Liver (tissue), 9 donors: Measurements from ENCODE around the gene ZRANB1. TPM values are rescaled to one million over a fixed set of nuclear protein-coding genes. Genes with fewer than 3 reads are reported as not detected.

Experiments
- DNase-seq: peaks from one replicate; pipeline ENCODE4 v3.0.0-alpha.2; 2017; ENCODE audit warnings: low spot score
- H3K27ac ChIP-seq, 2 donors: one replicate each; pipeline ENCODE4 v1.7.0; 2013; ENCODE audit warnings: inconsistent platforms in 2 of 2, low read length in 2 of 2, control low read depth in 1 of 2, low read depth in 1 of 2, mild to moderate bottlenecking in 1 of 2
- H3K27me3 ChIP-seq, 4 donors: one replicate each; pipeline versions ENCODE4 v1.6.1 to v1.7.0; 2013; ENCODE audit warnings: low read length in 3 of 4, inconsistent platforms in 1 of 4, mild to moderate bottlenecking in 1 of 4, moderate library complexity in 1 of 4; ENCODE audit not compliant: control insufficient read depth in 4 of 4, insufficient read depth in 4 of 4
- H3K36me3 ChIP-seq, 4 donors: one replicate each; pipeline versions ENCODE4 v1.6.1 to v1.7.0; 2013; ENCODE audit warnings: low read length in 3 of 4, mild to moderate bottlenecking in 3 of 4, low read depth in 1 of 4, moderate library complexity in 1 of 4; ENCODE audit not compliant: control insufficient read depth in 4 of 4, insufficient read depth in 3 of 4
- H3K4me1 ChIP-seq, 4 donors: one replicate each; pipeline versions ENCODE4 v1.6.1 to v1.7.0; 2013; ENCODE audit warnings: low read length in 3 of 4, mild to moderate bottlenecking in 3 of 4, moderate library complexity in 1 of 4; ENCODE audit not compliant: control insufficient read depth in 4 of 4, insufficient read depth in 4 of 4
- H3K4me3 ChIP-seq, 3 donors: one replicate each; pipeline versions ENCODE4 v1.6.1 to v1.7.0; 2013; ENCODE audit warnings: low read length in 3 of 3, control low read depth in 1 of 3, low read depth in 1 of 3, mild to moderate bottlenecking in 1 of 3
- H3K9ac ChIP-seq, 2 donors: one replicate each; pipeline ENCODE4 v1.7.0; 2013; ENCODE audit warnings: low read length in 2 of 2, mild to moderate bottlenecking in 2 of 2, moderate library complexity in 2 of 2, control low read depth in 1 of 2, low read depth in 1 of 2
- H3K9me3 ChIP-seq, 4 donors: one replicate each; pipeline versions ENCODE4 v1.6.1 to v1.7.0; 2013; ENCODE audit warnings: low read length in 3 of 4; ENCODE audit not compliant: control insufficient read depth in 4 of 4
- FOXA2 ChIP-seq: IDR thresholded peaks from 2 replicates; pipeline ENCODE4 v1.6.1; 2016; ENCODE audit warnings: antibody characterized with exemption
- HNF4G ChIP-seq: IDR thresholded peaks from 2 replicates; pipeline ENCODE4 v1.6.1; 2016; ENCODE audit warnings: antibody characterized with exemption
- JUND ChIP-seq, 2 donors: IDR thresholded peaks; 2 replicates each; pipeline ENCODE4 v1.6.1; 2016; ENCODE audit warnings: antibody characterized with exemption in 2 of 2
- RAD21 ChIP-seq, 2 donors: IDR thresholded peaks; 2 replicates each; pipeline ENCODE4 v1.6.1; 2016; ENCODE audit warnings: antibody characterized with exemption in 2 of 2, mild to moderate bottlenecking in 2 of 2
- RXRA ChIP-seq, 2 donors: IDR thresholded peaks; 2 replicates each; pipeline ENCODE4 v1.6.1; 2017 to 2018; ENCODE audit warnings: antibody characterized with exemption in 2 of 2, mild to moderate bottlenecking in 1 of 2
- SP1 ChIP-seq: IDR thresholded peaks from 2 replicates; pipeline ENCODE4 v1.6.1; 2018; ENCODE audit warnings: antibody characterized with exemption, mild to moderate bottlenecking
- WGBS: extraction: QIAGEN DNeasy Blood & Tissue Kit; methylation state at CpG from one replicate; pipeline ENCODE4 v1.1.7; 2013; 5-methylcytosine and 5-hydroxymethylcytosine counted together
- polyA plus RNA-seq, 2 donors: library from polyadenylated mRNA; stranded (reverse) in 1 of 2; unstranded in 1 of 2; fragments of 200-250 nt in 1 of 2; fragments of >200 nt in 1 of 2; fragmentation: Nextera tagmentation in 1 of 2; extraction: Ambion mirVana in 1 of 2; gene quantifications; one replicate each; pipeline versions ENCODE4 v1.2.1 to v1.2.3, GENCODE V29; 2013 to 2015
- total RNA-seq, 2 donors: library from RNA; depleted of rRNA; stranded (reverse); fragments of >200 nt; gene quantifications; one replicate each; pipeline ENCODE4 v1.2.3, GENCODE V29; 2014
- TF ChIP-seq, protein P1 (sequence below): fragments of 150-350 bp; IDR thresholded peaks from 2 replicates; pipeline ENCODE4 v1.5.1; 2017; ENCODE audit warnings: improper control_type of control experiment, low read depth, low read length; ENCODE audit not compliant: missing input control
- TF ChIP-seq, protein P2 (sequence below): IDR thresholded peaks from 2 replicates; pipeline ENCODE4 v1.6.1; 2016; ENCODE audit warnings: antibody characterized with exemption, mild to moderate bottlenecking
- TF ChIP-seq, protein P3 (sequence below): IDR thresholded peaks from 2 replicates; pipeline ENCODE4 v1.6.1; 2016; ENCODE audit warnings: antibody characterized with exemption
- donor health status: healthy.
- donor health status: healthy.
- donor health status: healthy.
- donor health status: healthy.
- donor health status: healthy.

The ZRANB1 gene
- total and polyA plus RNA-seq, 4 donors: 6.2 to 32.5 (median 14.4) TPM

DNA sequence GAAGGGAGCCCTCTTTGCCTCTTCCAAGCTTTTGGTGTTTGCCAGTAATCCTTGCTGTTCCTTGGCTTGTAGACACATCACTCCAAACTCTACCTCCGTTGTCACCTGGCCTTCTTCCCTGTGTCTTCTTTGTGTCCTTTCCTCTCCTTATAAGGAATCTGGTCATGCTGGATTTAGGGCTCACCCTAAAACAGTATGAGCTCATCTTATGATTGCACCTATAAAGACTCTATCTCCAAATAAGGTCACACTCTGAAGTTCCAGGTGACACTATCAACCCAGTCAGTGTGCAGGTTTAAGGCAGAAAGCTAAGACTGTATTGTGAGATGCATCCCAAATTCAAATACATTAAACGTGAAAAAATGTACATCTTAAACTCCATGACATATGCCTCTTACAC lies 49.0 kb upstream of the ZRANB1 start:
- WGBS: 81% methylated on average over 2 of the region's 2 CpGs
- Histone ChIP-seq H3K4me3 (no peak overlapping the region), H3K27me3 (no peaks in the 10 kb centered on the region), H3K9ac (no peak overlapping the region), H3K4me1 (no peaks in the 10 kb centered on the region), H3K36me3 (no peaks in the 10 kb centered on the region), H3K9me3 (no peaks in the 10 kb centered on the region), H3K27ac (no peak overlapping the region)
- no peak for DNase-seq
- TF ChIP-seq, protein P1, sequence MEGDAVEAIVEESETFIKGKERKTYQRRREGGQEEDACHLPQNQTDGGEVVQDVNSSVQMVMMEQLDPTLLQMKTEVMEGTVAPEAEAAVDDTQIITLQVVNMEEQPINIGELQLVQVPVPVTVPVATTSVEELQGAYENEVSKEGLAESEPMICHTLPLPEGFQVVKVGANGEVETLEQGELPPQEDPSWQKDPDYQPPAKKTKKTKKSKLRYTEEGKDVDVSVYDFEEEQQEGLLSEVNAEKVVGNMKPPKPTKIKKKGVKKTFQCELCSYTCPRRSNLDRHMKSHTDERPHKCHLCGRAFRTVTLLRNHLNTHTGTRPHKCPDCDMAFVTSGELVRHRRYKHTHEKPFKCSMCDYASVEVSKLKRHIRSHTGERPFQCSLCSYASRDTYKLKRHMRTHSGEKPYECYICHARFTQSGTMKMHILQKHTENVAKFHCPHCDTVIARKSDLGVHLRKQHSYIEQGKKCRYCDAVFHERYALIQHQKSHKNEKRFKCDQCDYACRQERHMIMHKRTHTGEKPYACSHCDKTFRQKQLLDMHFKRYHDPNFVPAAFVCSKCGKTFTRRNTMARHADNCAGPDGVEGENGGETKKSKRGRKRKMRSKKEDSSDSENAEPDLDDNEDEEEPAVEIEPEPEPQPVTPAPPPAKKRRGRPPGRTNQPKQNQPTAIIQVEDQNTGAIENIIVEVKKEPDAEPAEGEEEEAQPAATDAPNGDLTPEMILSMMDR: no peak

DNA sequence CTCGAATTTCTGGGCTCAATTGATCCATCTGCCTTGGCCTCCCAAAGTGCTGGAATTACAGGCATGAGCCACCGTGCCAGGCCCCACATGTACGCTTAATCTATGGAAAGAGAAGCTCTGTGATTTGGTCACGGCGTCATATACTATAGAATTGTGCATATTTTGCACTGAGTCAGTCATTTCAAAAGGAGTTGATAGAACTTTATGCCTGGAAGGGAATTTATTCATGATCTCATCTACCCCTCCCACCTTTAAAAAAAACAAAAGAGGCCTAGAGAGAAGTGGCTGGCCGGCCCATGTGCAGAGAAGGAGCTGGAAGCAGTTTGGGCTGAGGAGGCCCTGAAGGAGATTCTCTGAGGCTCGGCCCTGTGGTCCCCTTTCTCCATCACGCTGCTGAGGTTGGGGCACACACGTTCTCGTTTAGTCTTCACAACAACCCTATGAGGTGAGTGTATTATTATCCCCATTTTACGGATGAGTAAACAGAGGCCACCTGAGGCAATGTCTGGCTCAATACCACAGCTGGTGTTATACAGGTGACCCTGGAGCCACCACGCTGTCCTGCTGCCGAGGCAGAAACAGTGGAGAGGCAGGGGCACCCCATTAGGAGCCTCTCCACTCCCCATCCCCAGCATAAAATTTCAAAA lies 47.2 kb upstream of the ZRANB1 start:
- no peak for TF ChIP-seq JUND (IDR thresholded peaks at IDR 0.05)
- TF ChIP-seq RXRA (IDR thresholded peaks at IDR 0.05): no peak
- TF ChIP-seq SP1: no peak
- TF ChIP-seq FOXA2: no peak
- no peak for TF ChIP-seq RAD21 (IDR thresholded peaks at IDR 0.05)
- TF ChIP-seq HNF4G: no peak
- TF ChIP-seq, protein P1: no peak
- TF ChIP-seq, protein P2, sequence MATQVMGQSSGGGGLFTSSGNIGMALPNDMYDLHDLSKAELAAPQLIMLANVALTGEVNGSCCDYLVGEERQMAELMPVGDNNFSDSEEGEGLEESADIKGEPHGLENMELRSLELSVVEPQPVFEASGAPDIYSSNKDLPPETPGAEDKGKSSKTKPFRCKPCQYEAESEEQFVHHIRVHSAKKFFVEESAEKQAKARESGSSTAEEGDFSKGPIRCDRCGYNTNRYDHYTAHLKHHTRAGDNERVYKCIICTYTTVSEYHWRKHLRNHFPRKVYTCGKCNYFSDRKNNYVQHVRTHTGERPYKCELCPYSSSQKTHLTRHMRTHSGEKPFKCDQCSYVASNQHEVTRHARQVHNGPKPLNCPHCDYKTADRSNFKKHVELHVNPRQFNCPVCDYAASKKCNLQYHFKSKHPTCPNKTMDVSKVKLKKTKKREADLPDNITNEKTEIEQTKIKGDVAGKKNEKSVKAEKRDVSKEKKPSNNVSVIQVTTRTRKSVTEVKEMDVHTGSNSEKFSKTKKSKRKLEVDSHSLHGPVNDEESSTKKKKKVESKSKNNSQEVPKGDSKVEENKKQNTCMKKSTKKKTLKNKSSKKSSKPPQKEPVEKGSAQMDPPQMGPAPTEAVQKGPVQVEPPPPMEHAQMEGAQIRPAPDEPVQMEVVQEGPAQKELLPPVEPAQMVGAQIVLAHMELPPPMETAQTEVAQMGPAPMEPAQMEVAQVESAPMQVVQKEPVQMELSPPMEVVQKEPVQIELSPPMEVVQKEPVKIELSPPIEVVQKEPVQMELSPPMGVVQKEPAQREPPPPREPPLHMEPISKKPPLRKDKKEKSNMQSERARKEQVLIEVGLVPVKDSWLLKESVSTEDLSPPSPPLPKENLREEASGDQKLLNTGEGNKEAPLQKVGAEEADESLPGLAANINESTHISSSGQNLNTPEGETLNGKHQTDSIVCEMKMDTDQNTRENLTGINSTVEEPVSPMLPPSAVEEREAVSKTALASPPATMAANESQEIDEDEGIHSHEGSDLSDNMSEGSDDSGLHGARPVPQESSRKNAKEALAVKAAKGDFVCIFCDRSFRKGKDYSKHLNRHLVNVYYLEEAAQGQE: no peak
- TF ChIP-seq, protein P3, sequence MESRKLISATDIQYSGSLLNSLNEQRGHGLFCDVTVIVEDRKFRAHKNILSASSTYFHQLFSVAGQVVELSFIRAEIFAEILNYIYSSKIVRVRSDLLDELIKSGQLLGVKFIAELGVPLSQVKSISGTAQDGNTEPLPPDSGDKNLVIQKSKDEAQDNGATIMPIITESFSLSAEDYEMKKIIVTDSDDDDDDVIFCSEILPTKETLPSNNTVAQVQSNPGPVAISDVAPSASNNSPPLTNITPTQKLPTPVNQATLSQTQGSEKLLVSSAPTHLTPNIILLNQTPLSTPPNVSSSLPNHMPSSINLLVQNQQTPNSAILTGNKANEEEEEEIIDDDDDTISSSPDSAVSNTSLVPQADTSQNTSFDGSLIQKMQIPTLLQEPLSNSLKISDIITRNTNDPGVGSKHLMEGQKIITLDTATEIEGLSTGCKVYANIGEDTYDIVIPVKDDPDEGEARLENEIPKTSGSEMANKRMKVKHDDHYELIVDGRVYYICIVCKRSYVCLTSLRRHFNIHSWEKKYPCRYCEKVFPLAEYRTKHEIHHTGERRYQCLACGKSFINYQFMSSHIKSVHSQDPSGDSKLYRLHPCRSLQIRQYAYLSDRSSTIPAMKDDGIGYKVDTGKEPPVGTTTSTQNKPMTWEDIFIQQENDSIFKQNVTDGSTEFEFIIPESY: no peak
- Histone ChIP-seq H3K27ac (no peak overlapping the region), H3K4me1 (peaks cover 0 to 3% (median 0%) of the 10 kb centered on the region in 4 donors), H3K27me3 (no peaks in the 10 kb centered on the region), H3K9ac (no peak overlapping the region), H3K36me3 (no peaks in the 10 kb centered on the region), H3K9me3 (no peaks in the 10 kb centered on the region), H3K4me3 (no peak overlapping the region)
- 94% methylated on average over 13 of the region's 13 CpGs for WGBS
- no peak for DNase-seq
